GM19397 (cell line): Measurements from ENCODE around the gene RUFY1.
"Not testable (repeated sequence)": the region's sequence is repeated elsewhere in the genome, so short reads cannot be mapped to it uniquely, and the experiment has no call there.

ENCODE experiments used
- ATAC-seq: cut with Tn5 transposase; IDR thresholded peaks from one replicate; pipeline ENCODE4 v1.9.1; 2021; ENCODE audit warnings: mild to moderate bottlenecking, moderate library complexity; ENCODE audit not compliant: unreplicated experiment

The RUFY1 gene

GRCh38 chr5:179550511-179551342 is at the start of gene RUFY1:
RUFY1 (plus strand) TSS chr5:179550554; CDS start chr5:179550570, 16 bp downstream.
- ATAC-seq, result peak; percentile 91

GRCh38 chr5:179501997-179502396 is 48.4 kb upstream of the RUFY1 start:
- not testable (repeated sequence) for ATAC-seq

GRCh38 chr5:179502420-179502819 is 47.9 kb upstream of the RUFY1 start:
- not testable (repeated sequence) for ATAC-seq

GRCh38 chr5:179504191-179504590 is 46.2 kb upstream of the RUFY1 start:
- no peak for ATAC-seq

- no peak for ATAC-seq
These were observed 45.6 kb upstream of the RUFY1 start for GRCh38 chr5:179504600-179505396.

- no peak for ATAC-seq
These were observed 44.6 kb upstream of the RUFY1 start for GRCh38 chr5:179505636-179506261.

- no peak for ATAC-seq
These were observed 41.1 kb upstream of the RUFY1 start for GRCh38 chr5:179509239-179509638.

GRCh38 chr5:179509845-179510244 is 40.5 kb upstream of the RUFY1 start:
- no peak for ATAC-seq

- ATAC-seq, result no peak
These were observed 37.8 kb upstream of the RUFY1 start for GRCh38 chr5:179512452-179513000.

GRCh38 chr5:179515501-179515900 is 34.9 kb upstream of the RUFY1 start:
- ATAC-seq, result not testable (repeated sequence)

- no peak for ATAC-seq
These were observed 34.1 kb upstream of the RUFY1 start for GRCh38 chr5:179516221-179516620.

- not testable (repeated sequence) for ATAC-seq
These were observed 32.6 kb upstream of the RUFY1 start for GRCh38 chr5:179517746-179518145.

- not testable (repeated sequence) for ATAC-seq
These were observed 32.0 kb upstream of the RUFY1 start for GRCh38 chr5:179518369-179518768.

- ATAC-seq, result not testable (repeated sequence)
These were observed 30.8 kb upstream of the RUFY1 start for GRCh38 chr5:179519416-179520070.

- ATAC-seq, result not testable (repeated sequence)
These were observed 28.2 kb upstream of the RUFY1 start for GRCh38 chr5:179522107-179522506.

GRCh38 chr5:179526978-179527377 is 23.4 kb upstream of the RUFY1 start:
- ATAC-seq, result no peak

- ATAC-seq, result peak; percentile 70
These were observed 20.0 kb upstream of the RUFY1 start for GRCh38 chr5:179530069-179530998.

GRCh38 chr5:179533024-179533423 is 17.3 kb upstream of the RUFY1 start:
- no peak for ATAC-seq

GRCh38 chr5:179533907-179534306 is 16.4 kb upstream of the RUFY1 start:
- ATAC-seq, result no peak
